Astrocyte (in vitro differentiated cells and primary cell): ENCODE results near the gene CLN3. TPM values are rescaled to one million over a fixed set of nuclear protein-coding genes. Genes with fewer than 3 reads are reported as not detected.

Source experiments
- DNase-seq: peaks from one replicate; pipeline ENCODE4 v3.0.0-alpha.2; 2010; ENCODE audit warnings: low read depth
- FAIRE-seq: peaks from 2 replicates; lab custom pipeline; 2011; peaks lifted over from hg19 to GRCh38; lab: Jason Lieb, UNC
- H2AFZ ChIP-seq: 2 replicates; pipeline ENCODE4 v1.6.0; 2012; ENCODE audit warnings: low read depth, low read length, inconsistent platforms
- H3K27ac ChIP-seq: 2 replicates; pipeline ENCODE4 v1.5.1; 2011; ENCODE audit warnings: low read depth, low read length, inconsistent platforms
- H3K27me3 ChIP-seq: 2 replicates; pipeline ENCODE4 v1.6.0; 2011; ENCODE audit warnings: low read length, inconsistent platforms; ENCODE audit not compliant: insufficient read depth
- H3K36me3 ChIP-seq: 2 replicates; pipeline ENCODE4 v1.5.1; 2011; ENCODE audit warnings: low read length, inconsistent platforms; ENCODE audit not compliant: insufficient read depth
- H3K4me1 ChIP-seq: 2 replicates; pipeline ENCODE4 v1.5.1; 2011; ENCODE audit warnings: low read length, inconsistent platforms; ENCODE audit not compliant: insufficient read depth
- H3K4me2 ChIP-seq: 2 replicates; pipeline ENCODE4 v1.6.0; 2012; ENCODE audit warnings: low read length, inconsistent platforms
- H3K4me3 ChIP-seq: 2 replicates; pipeline ENCODE4 v1.5.1; 2011; ENCODE audit warnings: low read depth, mild to moderate bottlenecking, low read length, inconsistent platforms; ENCODE audit not compliant: insufficient read depth
- H3K79me2 ChIP-seq: 2 replicates; pipeline ENCODE4 v1.6.0; 2012; ENCODE audit warnings: mild to moderate bottlenecking, low read length, inconsistent platforms; ENCODE audit not compliant: insufficient read depth
- H3K9ac ChIP-seq: 2 replicates; pipeline ENCODE4 v1.6.0; 2012; ENCODE audit warnings: mild to moderate bottlenecking, low read length, inconsistent platforms
- H3K9me3 ChIP-seq: 2 replicates; pipeline ENCODE4 v1.5.1; 2012; ENCODE audit warnings: low read depth, mild to moderate bottlenecking, low read length, inconsistent platforms; ENCODE audit not compliant: insufficient read depth
- H4K20me1 ChIP-seq: 2 replicates; pipeline ENCODE4 v1.6.0; 2012; ENCODE audit warnings: low read length, inconsistent platforms; ENCODE audit not compliant: insufficient read depth
- H3K27ac Mint-ChIP-seq: one replicate; pipeline ENCODE4 v1.8.0; 2021; ENCODE audit warnings: mild to moderate bottlenecking, mixed read lengths; ENCODE audit not compliant: unreplicated experiment
- H3K27me3 Mint-ChIP-seq: one replicate; pipeline ENCODE4 v1.8.0; 2021; ENCODE audit warnings: low read depth, mixed read lengths; ENCODE audit not compliant: unreplicated experiment
- H3K36me3 Mint-ChIP-seq: one replicate; pipeline ENCODE4 v1.8.0; 2021; ENCODE audit warnings: low read depth, mixed read lengths; ENCODE audit not compliant: unreplicated experiment
- H3K4me1 Mint-ChIP-seq: one replicate; pipeline ENCODE4 v1.8.0; 2021; ENCODE audit warnings: low read depth, mixed read lengths; ENCODE audit not compliant: unreplicated experiment
- H3K4me3 Mint-ChIP-seq: one replicate; pipeline ENCODE4 v1.8.0; 2021; ENCODE audit warnings: mild to moderate bottlenecking, moderate library complexity, mixed read lengths; ENCODE audit not compliant: unreplicated experiment
- H3K9me3 Mint-ChIP-seq: one replicate; pipeline ENCODE4 v1.8.0; 2021; ENCODE audit warnings: mild to moderate bottlenecking, mixed read lengths; ENCODE audit not compliant: unreplicated experiment
- EZH2 ChIP-seq: IDR thresholded peaks from 2 replicates; pipeline ENCODE4 v1.6.1; 2012; ENCODE audit warnings: mild to moderate bottlenecking, low read length, inconsistent platforms; ENCODE audit not compliant: insufficient read depth
- total RNA-seq: library from RNA; stranded (reverse); gene quantifications from 2 replicates; pipeline ENCODE4 v1.2.1, GENCODE V29; 2021
- TF ChIP-seq, protein P1 (sequence below): IDR thresholded peaks from 2 replicates; pipeline ENCODE4 v1.5.1; 2011; ENCODE audit warnings: low read depth, mild to moderate bottlenecking, inconsistent platforms, low read length, moderate library complexity; ENCODE audit not compliant: insufficient read depth

Gene CLN3
- total RNA-seq, 1 donor from 2014 or later: 26.0 TPM

DNA sequence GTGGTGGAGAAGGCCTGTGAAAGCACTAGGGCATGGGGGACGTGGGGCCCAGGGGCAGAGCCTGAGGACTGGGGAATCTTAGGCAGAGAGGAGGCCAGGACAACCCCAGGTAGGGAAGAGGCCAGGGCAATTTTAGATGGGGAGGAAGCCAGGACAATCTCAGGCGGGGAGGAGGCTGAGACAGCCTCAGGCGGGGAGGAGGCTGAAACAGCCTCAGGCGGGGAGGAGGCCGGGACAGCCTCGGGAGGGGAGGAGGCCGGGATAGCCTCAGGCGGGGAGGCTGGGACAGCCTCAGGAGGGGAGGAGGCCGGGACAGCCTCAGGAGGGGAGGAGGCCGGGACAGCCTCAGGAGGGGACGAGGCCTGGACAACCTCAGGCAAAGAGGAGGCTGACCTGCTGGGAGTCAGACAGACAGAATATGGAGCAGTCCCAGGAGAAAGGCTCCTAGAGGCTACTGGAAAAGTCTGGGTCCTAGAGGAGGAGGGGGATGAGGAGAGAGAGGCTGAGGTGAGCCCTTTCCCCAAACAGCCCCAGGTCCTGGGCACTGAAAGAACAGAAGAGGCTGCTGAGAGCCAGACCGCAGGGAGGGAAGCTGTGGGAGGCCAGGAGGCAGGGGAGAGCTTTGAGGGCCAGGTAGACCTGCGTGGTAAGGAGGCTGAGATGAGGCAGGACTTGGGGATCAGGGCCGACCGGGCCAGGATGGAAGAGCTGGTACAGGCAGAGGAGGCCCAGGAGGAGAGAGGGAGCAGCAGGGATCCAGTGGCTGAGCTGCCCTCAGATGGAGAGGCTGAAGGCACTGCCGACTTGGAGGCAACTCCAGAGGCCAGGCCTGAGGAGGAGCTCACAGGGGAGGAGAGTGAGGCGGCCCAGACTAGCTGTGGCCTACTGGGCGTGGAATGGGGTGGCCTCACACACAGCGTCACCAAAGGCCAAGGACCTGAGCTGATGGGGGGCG is 4.2 kb upstream of the CLN3 start:
- Histone ChIP-seq H3K27me3 (no peaks in the 10 kb centered on the region), H3K79me2 (peaks cover 6% of the 10 kb centered on the region), H3K9ac (no peak overlapping the region), H3K36me3 (no peaks in the 10 kb centered on the region), H4K20me1 (no peaks in the 10 kb centered on the region), H3K27ac (no peak overlapping the region), H3K4me2 (no peak overlapping the region), H3K4me3 (no peak overlapping the region), H3K4me1 (no peaks in the 10 kb centered on the region), H2AFZ (no peak overlapping the region), H3K9me3 (no peaks in the 10 kb centered on the region)
- Mint-ChIP-seq H3K27ac (peak overlapping the region; percentile 41), H3K36me3 (no peaks in the 10 kb centered on the region), H3K9me3 (no peaks in the 10 kb centered on the region), H3K4me3 (peak overlapping the region; percentile 20), H3K27me3 (peaks cover 41% of the 10 kb centered on the region), H3K4me1 (peaks cover 8% of the 10 kb centered on the region)
- no peak for TF ChIP-seq EZH2
- TF ChIP-seq, protein P1, sequence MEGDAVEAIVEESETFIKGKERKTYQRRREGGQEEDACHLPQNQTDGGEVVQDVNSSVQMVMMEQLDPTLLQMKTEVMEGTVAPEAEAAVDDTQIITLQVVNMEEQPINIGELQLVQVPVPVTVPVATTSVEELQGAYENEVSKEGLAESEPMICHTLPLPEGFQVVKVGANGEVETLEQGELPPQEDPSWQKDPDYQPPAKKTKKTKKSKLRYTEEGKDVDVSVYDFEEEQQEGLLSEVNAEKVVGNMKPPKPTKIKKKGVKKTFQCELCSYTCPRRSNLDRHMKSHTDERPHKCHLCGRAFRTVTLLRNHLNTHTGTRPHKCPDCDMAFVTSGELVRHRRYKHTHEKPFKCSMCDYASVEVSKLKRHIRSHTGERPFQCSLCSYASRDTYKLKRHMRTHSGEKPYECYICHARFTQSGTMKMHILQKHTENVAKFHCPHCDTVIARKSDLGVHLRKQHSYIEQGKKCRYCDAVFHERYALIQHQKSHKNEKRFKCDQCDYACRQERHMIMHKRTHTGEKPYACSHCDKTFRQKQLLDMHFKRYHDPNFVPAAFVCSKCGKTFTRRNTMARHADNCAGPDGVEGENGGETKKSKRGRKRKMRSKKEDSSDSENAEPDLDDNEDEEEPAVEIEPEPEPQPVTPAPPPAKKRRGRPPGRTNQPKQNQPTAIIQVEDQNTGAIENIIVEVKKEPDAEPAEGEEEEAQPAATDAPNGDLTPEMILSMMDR: no peak
- DNase-seq: no peak
- FAIRE-seq: no peak

DNA sequence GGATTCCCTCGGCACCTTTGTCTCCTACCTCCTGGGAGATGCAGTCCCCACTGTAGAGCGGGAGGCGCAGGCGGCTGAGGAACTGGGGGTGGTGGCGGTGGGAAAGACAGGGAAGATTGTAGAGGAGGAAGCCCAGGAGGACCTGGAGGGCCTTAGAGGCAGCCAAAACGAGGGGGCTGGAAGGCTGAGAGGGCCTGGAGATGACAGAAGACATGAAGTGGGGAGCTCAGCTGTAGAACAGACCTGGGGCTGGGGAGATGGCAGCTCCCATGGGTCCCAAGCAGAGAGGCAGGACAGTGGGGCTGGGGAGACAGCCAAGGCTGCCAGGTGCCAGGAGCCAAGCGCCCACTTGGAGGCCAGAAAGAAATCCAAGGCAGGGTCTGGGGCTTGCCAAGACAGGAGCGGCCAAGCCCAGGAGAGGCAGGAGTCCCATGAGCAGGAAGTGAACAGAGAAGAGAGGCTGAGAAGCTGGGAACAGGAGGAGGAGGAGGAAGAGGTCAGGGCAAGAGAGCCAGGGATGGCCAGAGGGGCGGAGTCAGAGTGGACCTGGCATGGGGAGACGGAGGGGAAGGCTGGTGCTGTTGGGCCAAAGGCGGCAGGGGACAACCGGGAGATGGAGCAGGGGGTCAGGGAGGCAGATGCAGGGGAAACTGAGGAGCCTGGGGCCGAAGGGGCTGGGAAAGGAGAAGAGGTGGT is 3.4 kb upstream of the CLN3 start:
- Histone ChIP-seq H4K20me1 (no peaks in the 10 kb centered on the region), H3K79me2 (peaks cover 7% of the 10 kb centered on the region), H3K9me3 (no peaks in the 10 kb centered on the region), H3K9ac (no peak overlapping the region), H2AFZ (no peak overlapping the region), H3K4me3 (no peak overlapping the region), H3K36me3 (no peaks in the 10 kb centered on the region), H3K4me1 (no peaks in the 10 kb centered on the region), H3K27me3 (no peaks in the 10 kb centered on the region), H3K4me2 (no peak overlapping the region), H3K27ac (no peak overlapping the region)
- Mint-ChIP-seq H3K36me3 (no peaks in the 10 kb centered on the region), H3K9me3 (no peaks in the 10 kb centered on the region), H3K27ac (no peak overlapping the region), H3K27me3 (peaks cover 37% of the 10 kb centered on the region), H3K4me1 (peaks cover 5% of the 10 kb centered on the region), H3K4me3 (peak overlapping the region; percentile 34)
- DNase-seq (no peak), FAIRE-seq (no peak)
- no peak for TF ChIP-seq EZH2
- TF ChIP-seq, protein P1: no peak
